OCI-LY3 (cell line): ENCODE measurements around the gene WWOX.

Experiments used
- H2AFZ ChIP-seq: fragments of 200-600, 300-600 bp; shearing (Covaris generic); 2 replicates; pipeline ENCODE4 v1.6.0; 2014; ENCODE audit warnings: antibody characterized with exemption, low read depth, low read length
- H3K27ac ChIP-seq: fragments of 200-600, 300-600 bp; sonication (generic); 2 replicates; pipeline ENCODE4 v1.5.1; 2014; ENCODE audit warnings: mild to moderate bottlenecking, low read length, moderate library complexity, mixed read lengths
- H3K27me3 ChIP-seq: fragments of 200-600, 300-600 bp; sonication (generic); 2 replicates; pipeline ENCODE4 v1.6.1; 2014; ENCODE audit warnings: low read depth, low read length, mixed read lengths
- H3K36me3 ChIP-seq: fragments of 200-600, 300-600 bp; sonication (generic); replicated peaks from 2 replicates; pipeline ENCODE3; 2014; ENCODE audit warnings: low read depth, low read length, mixed read lengths
- H3K4me1 ChIP-seq: fragments of 300-600, 200-600 bp; sonication (generic); 2 replicates; pipeline ENCODE4 v1.6.1; 2014; ENCODE audit warnings: low read length, mixed read lengths
- H3K4me2 ChIP-seq: fragments of 200-600, 300-600 bp; sonication (generic); 2 replicates; pipeline ENCODE4 v1.6.1; 2014; ENCODE audit warnings: low read length, mixed read lengths
- H3K4me3 ChIP-seq: fragments of 300-600, 200-600 bp; sonication (generic); 2 replicates; pipeline ENCODE4 v1.5.1; 2014; ENCODE audit warnings: antibody characterized with exemption, mild to moderate bottlenecking, low read length, moderate library complexity
- H3K79me2 ChIP-seq: fragments of 300-600, 200-600 bp; shearing (Covaris generic); 2 replicates; pipeline ENCODE4 v1.6.1; 2014; ENCODE audit warnings: mild to moderate bottlenecking, low read length, mixed read lengths
- H3K9ac ChIP-seq: fragments of 300-600, 200-600 bp; shearing (Covaris generic); 2 replicates; pipeline ENCODE4 v1.6.0; 2014; ENCODE audit warnings: mild to moderate bottlenecking, low read length, moderate library complexity
- H3K9me3 ChIP-seq: fragments of 200-600, 300-600 bp; shearing (Covaris generic); 2 replicates; pipeline ENCODE4 v1.6.1; 2014; ENCODE audit warnings: low read length, mixed read lengths; ENCODE audit not compliant: insufficient read depth
- H4K20me1 ChIP-seq: fragments of 200-600, 300-600 bp; sonication (generic); 2 replicates; pipeline ENCODE4 v1.6.1; 2016; ENCODE audit warnings: low read length, mixed read lengths; ENCODE audit not compliant: insufficient read depth
- EZH2phosphoT487 ChIP-seq: fragments of 200-600 bp; shearing (Covaris generic); IDR thresholded peaks from 2 replicates; pipeline ENCODE4 v1.6.1; 2018; ENCODE audit warnings: antibody characterized with exemption, mixed run types, low read depth
- TF ChIP-seq, protein P1 (sequence below): fragments of 200-600, 300-600 bp; sonication (generic); IDR thresholded peaks from 2 replicates; pipeline ENCODE4 v1.5.1; 2014; ENCODE audit warnings: antibody characterized with exemption, low read length, low read depth

WWOX gene

DNA sequence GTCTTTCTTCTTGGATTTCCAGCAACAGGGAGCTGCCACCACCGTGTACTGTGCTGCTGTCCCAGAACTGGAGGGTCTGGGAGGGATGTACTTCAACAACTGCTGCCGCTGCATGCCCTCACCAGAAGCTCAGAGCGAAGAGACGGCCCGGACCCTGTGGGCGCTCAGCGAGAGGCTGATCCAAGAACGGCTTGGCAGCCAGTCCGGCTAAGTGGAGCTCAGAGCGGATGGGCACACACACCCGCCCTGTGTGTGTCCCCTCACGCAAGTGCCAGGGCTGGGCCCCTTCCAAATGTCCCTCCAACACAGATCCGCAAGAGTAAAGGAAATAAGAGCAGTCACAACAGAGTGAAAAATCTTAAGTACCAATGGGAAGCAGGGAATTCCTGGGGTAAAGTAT, 1112.1 kb downstream of the WWOX start:
- peaks cover 5% of the 10 kb centered on the region; the same call in 1 of the 2 replicates for H3K27me3 ChIP-seq
- no peaks in the 10 kb centered on the region for H3K9me3 ChIP-seq
- H3K4me1 ChIP-seq, result no peaks in the 10 kb centered on the region
- H3K4me3 ChIP-seq, result no peak overlapping the region
- H3K36me3 ChIP-seq, result no peaks in the 10 kb centered on the region
- no peak overlapping the region for H2AFZ ChIP-seq
- H3K9ac ChIP-seq, result no peak overlapping the region
- no peaks in the 10 kb centered on the region for H3K79me2 ChIP-seq
- H3K4me2 ChIP-seq, result no peak overlapping the region
- TF ChIP-seq, protein P1, sequence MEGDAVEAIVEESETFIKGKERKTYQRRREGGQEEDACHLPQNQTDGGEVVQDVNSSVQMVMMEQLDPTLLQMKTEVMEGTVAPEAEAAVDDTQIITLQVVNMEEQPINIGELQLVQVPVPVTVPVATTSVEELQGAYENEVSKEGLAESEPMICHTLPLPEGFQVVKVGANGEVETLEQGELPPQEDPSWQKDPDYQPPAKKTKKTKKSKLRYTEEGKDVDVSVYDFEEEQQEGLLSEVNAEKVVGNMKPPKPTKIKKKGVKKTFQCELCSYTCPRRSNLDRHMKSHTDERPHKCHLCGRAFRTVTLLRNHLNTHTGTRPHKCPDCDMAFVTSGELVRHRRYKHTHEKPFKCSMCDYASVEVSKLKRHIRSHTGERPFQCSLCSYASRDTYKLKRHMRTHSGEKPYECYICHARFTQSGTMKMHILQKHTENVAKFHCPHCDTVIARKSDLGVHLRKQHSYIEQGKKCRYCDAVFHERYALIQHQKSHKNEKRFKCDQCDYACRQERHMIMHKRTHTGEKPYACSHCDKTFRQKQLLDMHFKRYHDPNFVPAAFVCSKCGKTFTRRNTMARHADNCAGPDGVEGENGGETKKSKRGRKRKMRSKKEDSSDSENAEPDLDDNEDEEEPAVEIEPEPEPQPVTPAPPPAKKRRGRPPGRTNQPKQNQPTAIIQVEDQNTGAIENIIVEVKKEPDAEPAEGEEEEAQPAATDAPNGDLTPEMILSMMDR, result no peak
- TF ChIP-seq EZH2phosphoT487, result no peak
- H4K20me1 ChIP-seq, result no peaks in the 10 kb centered on the region
- no peak overlapping the region for H3K27ac ChIP-seq

GRCh38 chr16:79212114-79212791, 1112.8 kb downstream of the WWOX start:
- TF ChIP-seq, protein P1, result no peak
- Histone ChIP-seq H3K9ac (no peak overlapping the region), H3K4me2 (no peak overlapping the region), H3K27me3 (peaks cover 2% of the 10 kb centered on the region; the same call in 1 of the 2 replicates), H3K9me3 (no peaks in the 10 kb centered on the region), H2AFZ (no peak overlapping the region), H3K79me2 (no peaks in the 10 kb centered on the region), H3K27ac (no peak overlapping the region), H3K36me3 (no peaks in the 10 kb centered on the region), H3K4me3 (no peak overlapping the region), H4K20me1 (no peaks in the 10 kb centered on the region), H3K4me1 (no peaks in the 10 kb centered on the region)

DNA sequence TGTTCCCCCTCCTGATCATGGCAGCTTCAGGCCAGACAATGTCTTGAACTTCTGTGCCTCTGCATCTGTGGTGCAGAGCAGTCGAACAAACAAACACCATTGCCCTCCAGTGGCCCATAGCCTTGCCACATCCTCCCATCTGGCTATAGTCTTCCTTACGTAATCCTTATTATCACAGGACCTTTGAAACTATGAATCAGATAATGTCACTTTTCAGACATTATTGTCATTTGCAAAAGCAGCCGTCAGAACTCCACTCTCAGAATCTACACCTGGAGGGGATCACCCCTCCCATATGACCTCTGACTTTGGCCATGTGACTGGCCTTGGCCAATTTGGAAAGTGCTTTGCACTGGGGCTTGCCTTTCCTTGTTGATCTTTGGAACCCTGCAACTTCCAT, 1113.8 kb downstream of the WWOX start:
- no peaks in the 10 kb centered on the region for H3K4me1 ChIP-seq
- H2AFZ ChIP-seq, result no peak overlapping the region
- no peaks in the 10 kb centered on the region for H3K36me3 ChIP-seq
- no peaks in the 10 kb centered on the region for H3K9me3 ChIP-seq
- H3K27me3 ChIP-seq, result no peaks in the 10 kb centered on the region
- no peak overlapping the region for H3K27ac ChIP-seq
- no peaks in the 10 kb centered on the region for H4K20me1 ChIP-seq
- TF ChIP-seq EZH2phosphoT487, result no peak
- TF ChIP-seq, protein P1, result no peak
- H3K4me3 ChIP-seq, result no peak overlapping the region
- H3K9ac ChIP-seq, result no peak overlapping the region
- H3K79me2 ChIP-seq, result no peaks in the 10 kb centered on the region
- H3K4me2 ChIP-seq, result no peak overlapping the region

- H2AFZ ChIP-seq, result no peak overlapping the region
- no peak overlapping the region for H3K4me3 ChIP-seq
- no peaks in the 10 kb centered on the region for H3K9me3 ChIP-seq
- H3K4me1 ChIP-seq, result no peaks in the 10 kb centered on the region
- H3K27me3 ChIP-seq, result no peaks in the 10 kb centered on the region
- no peak overlapping the region for H3K27ac ChIP-seq
- no peak overlapping the region for H3K9ac ChIP-seq
- no peaks in the 10 kb centered on the region for H3K79me2 ChIP-seq
- H3K36me3 ChIP-seq, result no peaks in the 10 kb centered on the region
- H4K20me1 ChIP-seq, result no peaks in the 10 kb centered on the region
- no peak overlapping the region for H3K4me2 ChIP-seq
- TF ChIP-seq, protein P1, result no peak
- no peak for TF ChIP-seq EZH2phosphoT487
Observed at GRCh38 chr16:79215289-79215688, 1115.8 kb downstream of the WWOX start.
